HEK293 (cell line): ENCODE results near the gene TRAM2.

Experiments used
- ATF2 ChIP-seq: fragments of 450-650 bp; formaldehyde crosslinking; IDR thresholded peaks from 2 replicates; pipeline ENCODE4 v1.5.1; 2016; ENCODE audit warnings: missing biosample characterization, missing genetic modification characterization, low read depth
- CTCF ChIP-seq: fragments of 450-650 bp; formaldehyde crosslinking; IDR thresholded peaks from 2 replicates; pipeline ENCODE4 v1.5.1; 2016; ENCODE audit warnings: missing biosample characterization, missing genetic modification characterization
- HOXA7 ChIP-seq: sonication (generic); formaldehyde crosslinking; IDR thresholded peaks from 2 replicates; pipeline ENCODE4 v1.8.1; 2022; ENCODE audit warnings: missing genetic modification reagents, borderline replicate concordance
- MEIS1 ChIP-seq: sonication (generic); formaldehyde crosslinking; IDR thresholded peaks from 2 replicates; pipeline ENCODE4 v1.8.1; 2022; ENCODE audit warnings: missing genetic modification reagents, mild to moderate bottlenecking, borderline replicate concordance
- REPIN1 ChIP-seq: fragments of 450-650 bp; formaldehyde crosslinking; IDR thresholded peaks from 2 replicates; pipeline ENCODE4 v1.5.1; 2017; ENCODE audit warnings: missing biosample characterization, missing genetic modification characterization, low read depth
- YY1 ChIP-seq: fragments of 450-650 bp; formaldehyde crosslinking; IDR thresholded peaks from 2 replicates; pipeline ENCODE4 v1.5.1; 2018; ENCODE audit warnings: missing biosample characterization, missing genetic modification characterization
- ZNF10 ChIP-seq: fragments of 450-650 bp; formaldehyde crosslinking; IDR thresholded peaks from 2 replicates; pipeline ENCODE4 v1.5.1; 2017; ENCODE audit warnings: missing biosample characterization, missing genetic modification characterization
- ZNF223 ChIP-seq: fragments of 450-650 bp; formaldehyde crosslinking; IDR thresholded peaks from 2 replicates; pipeline ENCODE4 v1.5.1; 2016; ENCODE audit warnings: missing biosample characterization, missing genetic modification characterization
- ZNF335 ChIP-seq: fragments of 450-650 bp; formaldehyde crosslinking; conservative IDR thresholded peaks from 2 replicates; pipeline ENCODE4 v1.5.1; 2016; ENCODE audit warnings: missing biosample characterization, missing genetic modification characterization

DNA sequence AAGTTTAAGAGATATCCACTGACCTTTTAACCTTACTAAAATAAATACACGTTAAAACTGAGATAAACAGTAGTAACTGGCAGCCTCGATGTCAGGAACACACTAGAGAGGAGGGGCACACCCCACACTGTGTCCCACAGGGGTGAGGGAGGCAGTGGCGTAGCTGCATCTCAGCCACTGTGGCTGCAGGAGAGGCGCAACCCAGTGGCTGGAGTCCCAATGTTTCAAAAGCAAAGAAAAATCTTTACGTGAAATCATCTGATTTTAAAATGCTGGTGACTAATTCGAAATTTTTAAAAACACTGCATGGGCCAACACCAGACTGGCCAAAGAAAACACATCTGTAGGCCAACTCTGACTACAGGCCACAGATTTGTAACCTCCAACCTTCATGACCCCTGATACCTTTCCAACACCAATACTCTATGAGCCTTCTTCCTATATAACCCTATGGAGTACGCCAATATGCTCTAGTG is 54.7 kb downstream of the TRAM2 start:
- TF ChIP-seq CTCF (tag by site-specific recombination) (no peak), MEIS1 (CRISPR knock-in tag) (no peak), YY1 (no peak), ZNF10 (no peak), HOXA7 (CRISPR knock-in tag) (no peak), ATF2 (tag by site-specific recombination) (no peak), REPIN1 (tag by site-specific recombination) (no peak), ZNF223 (tag by site-specific recombination) (no peak), ZNF335 (tag by site-specific recombination) (no peak)
